ENCODE measurements around the gene PGGT1B.

- TF ChIP-seq CTCFL (IDR thresholded peaks at IDR 0.05; ENCODE audit: borderline replicate concordance, insufficient read depth, low read depth, low read length, poor library complexity, severe bottlenecking) = no peak
- no peak; a peak in 1 of 4 replicates for TF ChIP-seq SIX5 (IDR thresholded peaks at IDR 0.05; ENCODE audit: borderline replicate concordance in 1 of 2, insufficient read depth in 1 of 2, low read depth in 1 of 2, low read length in 2 of 2)
- TF ChIP-seq ZNF311 (CRISPR knock-in tag; IDR thresholded peaks at IDR 0.05) = no peak
- no peak for TF ChIP-seq ELK1 (CRISPR knock-in tag; IDR thresholded peaks at IDR 0.05)
- TF ChIP-seq PREB (CRISPR knock-in tag; IDR thresholded peaks at IDR 0.05) = no peak
- no peak for TF ChIP-seq TAF15 (IDR thresholded peaks at IDR 0.05; ENCODE audit: low read depth, low read length)
Measured at GRCh38 chr5:115262321-115263077, at the start of gene PGGT1B.
